GM12891 (cell line): Measurements from ENCODE around the gene ZNF467.

Source experiments
- PAX5 ChIP-seq: IDR thresholded peaks from 2 replicates; pipeline ENCODE4 v1.6.1; 2011; ENCODE audit warnings: low read length, moderate library complexity, mild to moderate bottlenecking; ENCODE audit not compliant: insufficient read depth, severe bottlenecking
- POLR2A ChIP-seq: IDR thresholded peaks from 2 replicates; pipeline ENCODE4 v1.6.1; 2011; ENCODE audit warnings: low read depth, low read length, control low read depth
- POLR2AphosphoS5 ChIP-seq: IDR thresholded peaks from 2 replicates; pipeline ENCODE4 v1.6.1; 2011; ENCODE audit warnings: low read depth, low read length, control low read depth
- POU2F2 ChIP-seq: IDR thresholded peaks from 2 replicates; pipeline ENCODE4 v1.6.1; 2011; ENCODE audit warnings: low read depth, mild to moderate bottlenecking, control low read depth, low read length, moderate library complexity
- SPI1 ChIP-seq: IDR thresholded peaks from 2 replicates; pipeline ENCODE4 v1.6.1; 2011; ENCODE audit warnings: low read depth, low read length, control low read depth
- TAF1 ChIP-seq: IDR thresholded peaks from 2 replicates; pipeline ENCODE4 v1.6.1; 2011; ENCODE audit warnings: low read depth, low read length, control low read depth

DNA sequence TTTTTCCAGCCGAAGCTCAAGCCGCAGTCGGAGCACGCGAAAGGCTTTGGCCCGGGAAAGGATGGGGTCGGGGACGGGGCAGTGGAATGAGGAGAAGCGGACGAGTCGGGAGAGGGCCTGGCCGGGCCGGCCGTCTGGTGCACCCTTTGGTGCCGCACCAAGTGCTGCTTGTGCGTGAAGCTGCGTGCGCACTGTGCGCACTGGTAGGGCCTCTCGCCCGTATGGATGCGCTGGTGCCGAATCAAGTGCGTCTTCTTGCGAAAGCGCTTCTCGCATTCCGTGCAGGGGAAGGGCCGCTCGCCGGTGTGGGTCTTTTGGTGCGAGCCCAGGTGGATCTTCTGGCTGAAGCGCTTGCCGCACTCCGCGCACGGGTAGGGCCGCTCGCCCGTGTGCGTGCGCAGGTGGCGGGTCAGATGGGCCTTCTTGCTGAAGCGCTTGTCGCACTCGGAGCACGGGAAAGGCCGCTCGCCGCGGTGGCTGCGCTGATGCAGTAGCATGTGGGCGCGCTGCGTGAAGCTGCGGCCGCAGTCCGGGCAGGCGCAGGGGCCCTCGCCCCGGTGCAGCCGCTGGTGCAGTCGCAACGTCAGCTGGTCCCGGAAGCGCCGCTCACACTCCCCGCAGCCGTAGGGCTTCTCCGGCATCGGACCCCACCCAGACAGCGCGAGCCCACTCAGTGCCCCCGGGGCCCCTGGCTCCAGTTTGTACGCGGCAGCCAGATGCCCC, 7.8 kb downstream of the ZNF467 start:
- no peak for TF ChIP-seq TAF1
- TF ChIP-seq POLR2A = no peak
- no peak for TF ChIP-seq POLR2AphosphoS5
- no peak for TF ChIP-seq SPI1
- TF ChIP-seq POU2F2 = no peak
- no peak for TF ChIP-seq PAX5
